Pulmonary artery endothelial cell (primary cell): ENCODE data around the gene CYTH1. TPM values are rescaled to one million over a fixed set of nuclear protein-coding genes. Genes with fewer than 3 reads are reported as not detected.

Experiments
- DNase-seq: peaks from one replicate; pipeline ENCODE4 v3.0.0-alpha.2; 2011; ENCODE audit warnings: low read depth, low spot score
- total RNA-seq: library from RNA; depleted of rRNA; stranded (reverse); fragments of >200 nt; gene quantifications from 2 replicates; pipeline ENCODE4 v1.2.3, GENCODE V29; 2014

The CYTH1 gene, protein sequence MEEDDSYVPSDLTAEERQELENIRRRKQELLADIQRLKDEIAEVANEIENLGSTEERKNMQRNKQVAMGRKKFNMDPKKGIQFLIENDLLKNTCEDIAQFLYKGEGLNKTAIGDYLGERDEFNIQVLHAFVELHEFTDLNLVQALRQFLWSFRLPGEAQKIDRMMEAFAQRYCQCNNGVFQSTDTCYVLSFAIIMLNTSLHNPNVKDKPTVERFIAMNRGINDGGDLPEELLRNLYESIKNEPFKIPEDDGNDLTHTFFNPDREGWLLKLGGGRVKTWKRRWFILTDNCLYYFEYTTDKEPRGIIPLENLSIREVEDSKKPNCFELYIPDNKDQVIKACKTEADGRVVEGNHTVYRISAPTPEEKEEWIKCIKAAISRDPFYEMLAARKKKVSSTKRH
- total RNA-seq = 44.1 and 53.9 TPM in 2 replicates

DNA sequence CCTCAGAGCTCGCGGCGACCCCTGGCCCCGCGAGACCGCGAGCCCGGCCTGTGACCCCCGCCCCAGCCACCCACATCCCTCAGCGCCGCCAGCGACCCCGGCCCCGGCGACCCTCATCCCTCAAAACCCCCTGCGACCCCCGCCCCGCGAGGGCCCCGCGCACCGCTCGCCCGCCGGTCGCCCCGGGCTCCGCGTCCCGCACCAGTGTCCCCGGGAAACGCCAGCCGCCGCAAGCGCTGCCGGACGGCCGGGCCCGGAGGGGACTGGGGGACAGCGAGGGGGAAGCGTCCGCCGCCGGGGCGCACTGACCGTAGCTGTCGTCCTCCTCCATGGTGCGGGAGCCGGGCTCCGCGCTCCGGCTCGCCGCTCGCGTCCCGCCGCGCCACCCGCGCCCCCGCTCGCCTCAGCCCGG lies at the start of gene CYTH1:
Gene CYTH1, minus strand, starts transcription at position 381 of the 412 bp plus-strand sequence. Its CDS starts 50 bp downstream, at position 331.
- DNase-seq = no peak

DNA sequence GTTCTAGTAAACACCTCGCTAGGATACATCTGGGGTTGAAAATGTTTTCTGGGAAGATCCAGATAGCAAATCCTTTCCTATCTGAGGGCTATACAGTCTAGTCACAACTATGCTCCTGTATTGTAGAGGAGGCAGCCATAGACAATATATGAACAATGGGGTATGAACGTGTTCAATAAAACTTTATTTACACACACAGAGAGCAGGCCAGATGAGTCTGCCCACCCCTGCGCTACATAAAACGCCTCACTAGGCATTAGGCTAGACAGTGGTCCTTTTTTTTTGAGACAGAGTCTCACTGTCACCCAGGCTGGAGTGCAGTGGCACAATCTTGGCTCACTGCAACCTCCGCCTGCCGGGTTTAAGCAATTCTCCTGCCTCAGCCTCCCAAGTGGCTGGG lies 47.4 kb upstream of the CYTH1 start:
- DNase-seq = no peak

DNA sequence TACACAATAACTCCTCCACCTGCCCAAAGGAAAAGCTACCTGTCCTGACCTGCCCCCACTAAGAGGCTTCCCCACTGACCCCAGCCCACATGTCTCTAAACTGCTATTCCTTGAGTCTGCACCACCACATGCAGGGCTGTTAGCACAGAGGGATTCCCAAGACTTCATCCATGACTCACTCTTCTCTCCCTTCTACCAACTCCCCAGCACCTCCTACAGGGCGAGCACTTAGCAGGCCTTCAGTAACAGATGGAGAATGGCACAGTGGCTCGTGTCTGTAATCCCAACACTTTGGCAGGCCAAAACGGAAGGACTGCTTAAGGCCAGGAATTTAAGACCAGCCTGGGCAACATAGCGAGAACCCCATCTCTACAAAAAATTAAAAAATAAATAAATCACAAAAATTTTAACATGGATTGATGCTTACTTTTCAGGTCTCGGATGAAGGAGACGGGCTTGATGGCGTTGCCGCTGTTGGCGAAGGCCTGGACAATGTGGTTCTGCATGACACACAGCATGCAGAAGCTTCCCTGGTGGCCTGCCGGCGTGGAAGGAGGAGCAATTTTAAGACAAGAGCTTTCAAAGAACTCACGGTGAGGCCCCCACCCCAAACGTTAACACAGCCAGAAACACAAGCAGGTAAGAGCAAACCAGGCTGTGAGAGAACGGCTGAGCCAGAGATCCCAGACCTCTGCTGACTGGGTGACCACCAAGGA lies 46.6 kb upstream of the CYTH1 start:
- no peak for DNase-seq

DNA sequence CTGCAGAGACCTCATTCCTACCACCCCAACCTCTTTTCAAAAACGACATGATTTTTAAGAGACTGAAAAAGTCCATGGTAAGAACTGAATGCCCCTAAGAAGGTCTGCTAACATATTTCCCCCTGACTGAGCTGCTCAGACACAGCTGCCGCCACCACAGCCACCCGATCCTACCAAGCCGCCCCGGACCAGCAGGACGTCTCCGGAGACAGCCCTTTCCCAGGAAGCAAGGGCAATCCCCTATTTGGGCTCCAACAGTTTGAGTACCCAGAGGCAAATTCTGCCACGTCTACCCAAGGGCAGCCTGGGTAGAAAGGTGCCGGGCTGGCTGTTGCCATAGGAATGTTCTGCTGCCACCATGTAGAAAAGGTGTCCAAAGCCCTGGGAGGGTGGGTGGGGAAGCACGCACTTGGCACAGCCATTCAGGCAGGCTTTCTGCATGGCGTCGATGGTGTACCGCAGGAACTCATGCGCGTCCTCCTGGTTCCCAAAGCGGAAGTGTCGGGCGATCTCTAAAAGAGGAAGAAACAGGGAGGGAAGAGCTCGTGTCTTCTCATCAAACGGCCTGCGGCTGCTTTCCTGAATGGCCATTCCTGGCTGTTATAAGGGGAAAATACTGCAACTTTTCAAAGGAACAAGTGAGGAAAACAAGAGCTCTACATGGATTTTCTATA lies 44.9 kb upstream of the CYTH1 start:
- DNase-seq = no peak

DNA sequence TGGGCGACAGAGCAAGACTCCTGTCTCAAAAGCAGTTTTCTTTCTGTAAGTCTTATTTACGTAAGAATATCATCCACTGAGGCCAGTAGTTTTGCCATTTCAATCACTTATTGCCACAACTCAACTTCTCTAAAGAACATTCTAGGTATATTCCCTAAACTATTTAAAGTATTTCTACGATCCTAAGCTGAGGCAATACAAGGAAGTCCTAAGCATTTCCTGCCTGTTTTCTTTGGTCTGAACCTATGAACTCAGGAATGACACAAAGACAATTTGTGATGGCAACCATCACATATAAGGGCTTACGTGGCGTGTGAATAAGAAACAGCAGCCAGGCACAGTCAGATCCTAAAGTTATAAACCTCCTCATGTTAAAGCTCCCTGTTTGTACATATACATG lies 44.3 kb upstream of the CYTH1 start:
- no peak for DNase-seq

DNA sequence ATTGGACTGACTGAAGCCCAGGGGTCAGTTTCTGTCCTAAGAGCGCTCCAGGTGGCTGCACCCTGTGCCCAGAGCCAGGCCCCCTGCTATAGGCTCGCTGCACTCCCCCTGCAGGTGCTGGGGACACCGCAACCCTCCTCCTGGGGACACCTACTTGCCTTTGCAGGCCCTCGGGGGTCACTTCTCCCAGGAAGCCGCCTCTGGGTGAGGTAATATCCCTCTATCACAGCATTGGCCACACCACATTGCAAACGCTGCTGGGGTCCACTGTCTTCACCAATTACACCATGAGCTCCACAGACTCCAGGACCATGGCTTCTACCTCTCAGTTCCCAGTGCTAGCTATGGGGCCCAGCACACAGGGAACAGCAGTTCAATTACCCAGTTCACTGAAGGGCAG lies 43.6 kb upstream of the CYTH1 start:
- no peak for DNase-seq

DNA sequence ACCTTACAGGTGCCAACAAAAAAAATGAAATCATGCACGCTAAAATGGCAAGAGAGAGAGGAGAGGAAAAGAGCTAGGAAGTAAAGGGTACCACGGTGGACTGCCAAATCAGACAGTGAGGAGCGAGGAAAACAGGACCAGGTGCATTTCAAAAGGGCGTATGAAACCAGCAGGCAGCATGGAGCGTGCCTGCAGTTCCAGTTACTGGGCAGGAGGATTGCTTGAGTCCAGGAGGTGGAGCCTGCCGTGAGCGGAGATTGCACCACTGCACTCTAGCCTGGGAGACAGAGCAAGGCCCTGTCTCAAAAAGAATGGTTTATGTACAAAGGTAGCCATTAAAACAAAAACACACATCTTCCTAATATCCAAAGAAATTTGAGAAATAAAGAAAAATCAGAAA lies 42.2 kb upstream of the CYTH1 start:
- DNase-seq = no peak

DNA sequence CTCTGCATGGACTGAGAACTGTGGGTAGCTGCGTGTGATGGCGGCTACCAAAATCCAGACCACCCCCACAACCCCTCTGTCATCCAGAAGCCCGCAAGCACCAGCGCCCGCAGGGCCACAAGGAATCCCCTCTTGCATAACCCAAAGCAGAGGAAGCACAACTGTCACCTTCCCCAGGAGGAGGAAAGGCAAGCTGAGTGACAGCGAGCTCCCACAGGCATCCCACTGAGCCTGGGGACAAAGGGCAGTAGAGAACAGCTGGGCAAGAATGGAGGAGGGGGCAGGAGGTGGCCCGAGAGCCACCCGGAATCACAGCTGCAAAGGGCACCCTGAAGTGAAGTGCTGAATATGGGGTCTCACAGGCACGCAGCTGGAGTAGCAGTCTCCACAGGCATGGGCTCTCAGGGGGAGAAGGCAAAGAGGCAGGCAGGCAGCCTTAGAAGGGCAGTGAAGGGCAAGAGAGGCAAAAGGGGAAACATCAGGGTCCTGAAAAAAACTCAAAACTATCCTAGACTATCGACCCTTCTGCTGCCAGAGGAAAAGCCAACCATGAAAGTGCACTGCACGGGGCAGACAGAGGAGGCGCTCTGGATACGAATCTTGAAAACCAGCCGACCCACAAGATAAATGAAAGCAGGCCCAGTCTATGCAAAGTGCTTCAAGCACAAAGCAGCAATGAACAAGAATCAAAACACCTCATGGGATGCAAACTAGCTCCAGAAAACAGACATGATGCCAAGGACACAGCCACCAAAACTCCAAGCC lies 41.4 kb upstream of the CYTH1 start:
- DNase-seq = no peak

DNA sequence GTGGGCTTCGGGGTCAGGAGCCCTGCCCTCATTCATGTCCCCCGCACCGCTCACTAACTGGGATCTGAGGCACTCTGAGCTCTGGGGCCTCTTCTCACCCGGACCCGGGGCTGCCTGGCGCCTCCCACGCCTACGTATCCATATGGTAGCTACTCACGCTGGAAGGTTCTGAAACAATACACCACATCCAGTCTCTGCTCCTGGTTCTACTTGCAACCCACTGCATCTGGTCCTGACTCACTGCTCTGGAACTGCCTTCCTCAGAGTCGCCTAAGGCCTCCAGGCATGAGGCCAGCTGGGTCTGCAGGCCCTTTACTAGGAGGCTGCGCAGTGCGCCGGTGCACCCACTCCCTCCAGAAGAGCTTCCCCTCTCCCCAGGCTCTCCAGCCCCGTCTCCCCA lies 40.5 kb upstream of the CYTH1 start:
- DNase-seq = no peak

DNA sequence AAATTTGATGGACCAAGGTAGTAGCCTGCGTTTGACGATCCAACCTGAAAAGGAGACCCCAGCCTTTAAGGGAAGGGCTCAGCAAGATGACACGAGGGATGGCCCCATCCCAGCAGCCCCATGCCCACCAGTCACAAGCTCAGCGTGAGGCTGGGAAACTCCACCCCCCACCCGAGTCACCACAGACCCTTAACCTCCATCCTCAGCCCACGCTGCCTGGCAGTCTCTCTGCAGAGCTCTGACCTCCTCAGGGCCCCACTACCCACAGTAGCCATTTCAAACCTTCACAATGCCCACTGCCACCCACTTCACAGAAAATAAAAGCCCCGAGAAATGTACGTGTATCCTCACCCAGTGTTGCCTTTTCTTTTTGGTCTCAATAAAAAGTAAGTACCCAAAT lies 39.9 kb upstream of the CYTH1 start:
- DNase-seq = no peak

DNA sequence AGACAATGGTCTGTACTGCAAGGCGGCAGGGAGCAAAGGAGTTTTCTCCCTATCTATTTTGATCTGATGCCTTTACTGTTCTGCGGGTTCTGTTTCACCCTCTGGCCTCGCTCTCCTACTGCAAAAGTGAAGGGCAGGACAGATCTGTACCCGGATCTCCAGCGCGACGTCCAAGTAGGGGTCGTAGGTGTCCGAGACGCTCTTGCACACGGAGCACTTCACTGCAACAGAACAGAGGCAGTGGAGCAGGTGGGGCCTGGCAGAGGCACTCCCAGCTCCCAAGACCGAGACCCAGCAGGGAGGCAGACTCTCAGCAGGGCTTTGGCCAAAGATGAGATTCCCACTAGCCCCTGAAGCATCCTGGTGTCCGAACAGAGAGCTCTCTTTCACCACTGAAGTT lies 38.8 kb upstream of the CYTH1 start:
- DNase-seq = no peak

DNA sequence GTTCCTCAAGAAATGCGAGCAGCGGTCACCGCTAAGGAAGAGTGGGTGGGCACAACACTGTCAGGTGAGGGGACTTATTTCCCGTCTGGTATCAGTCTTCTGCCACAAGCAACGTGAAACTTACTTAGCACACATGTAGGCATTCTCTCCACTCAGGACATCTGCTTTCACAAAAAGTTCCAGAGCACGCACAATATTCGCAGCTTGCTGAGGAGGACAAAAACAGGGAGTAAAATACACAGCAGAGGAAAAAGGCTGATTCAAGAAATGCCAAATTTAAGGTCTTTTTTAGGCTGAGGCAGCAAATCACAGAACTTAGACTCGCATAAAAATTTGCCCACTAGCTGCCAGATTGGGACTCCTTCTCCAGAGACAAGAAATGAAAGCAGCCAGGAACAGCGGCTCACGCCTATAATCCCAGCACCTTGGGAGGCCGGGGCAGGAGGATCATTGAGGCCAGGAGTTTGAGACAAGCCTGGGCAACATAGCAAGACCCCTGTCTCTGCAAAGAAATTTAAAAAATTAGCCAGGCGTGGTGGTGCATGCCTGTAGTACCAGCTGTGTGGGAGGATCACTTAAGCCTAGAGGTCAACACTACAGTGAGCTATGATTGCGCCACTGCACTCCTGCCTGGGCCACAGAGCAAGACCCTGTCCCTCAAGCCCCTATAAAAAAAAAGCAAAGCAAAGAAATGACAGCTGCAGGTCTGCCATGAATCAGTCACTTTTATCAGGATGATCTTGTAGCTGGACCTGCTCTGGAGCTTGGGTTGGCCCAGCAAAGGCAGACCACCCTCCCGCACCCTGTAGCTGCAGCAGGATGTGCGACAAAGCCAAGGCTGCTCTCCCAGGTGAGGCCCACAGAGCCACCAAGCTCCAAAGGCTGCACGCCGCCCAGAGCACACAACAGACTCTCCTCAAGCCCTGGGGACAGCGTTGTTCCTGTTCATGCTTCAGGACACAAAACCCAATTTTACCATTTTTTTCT lies 38.0 kb upstream of the CYTH1 start:
- no peak for DNase-seq

DNA sequence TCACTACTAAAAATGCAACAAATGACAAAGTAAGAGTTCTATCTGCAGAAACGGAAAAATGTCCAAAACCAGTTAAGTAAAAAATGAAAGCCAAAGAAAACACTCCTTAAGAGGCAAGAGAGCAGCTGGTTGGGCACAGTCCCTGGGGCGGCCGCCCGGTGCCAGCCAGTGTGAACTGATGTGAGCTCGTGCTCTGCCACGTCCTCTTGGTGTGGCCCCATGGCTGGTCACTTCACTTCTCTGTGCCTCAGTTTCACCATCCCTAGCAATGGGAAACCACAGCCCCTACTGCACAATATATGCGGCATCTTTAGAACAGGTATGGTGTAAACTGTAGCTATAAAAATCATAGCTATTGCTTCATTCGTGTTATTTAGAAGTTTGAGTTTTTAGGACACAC lies 37.3 kb upstream of the CYTH1 start:
- no peak for DNase-seq

DNA sequence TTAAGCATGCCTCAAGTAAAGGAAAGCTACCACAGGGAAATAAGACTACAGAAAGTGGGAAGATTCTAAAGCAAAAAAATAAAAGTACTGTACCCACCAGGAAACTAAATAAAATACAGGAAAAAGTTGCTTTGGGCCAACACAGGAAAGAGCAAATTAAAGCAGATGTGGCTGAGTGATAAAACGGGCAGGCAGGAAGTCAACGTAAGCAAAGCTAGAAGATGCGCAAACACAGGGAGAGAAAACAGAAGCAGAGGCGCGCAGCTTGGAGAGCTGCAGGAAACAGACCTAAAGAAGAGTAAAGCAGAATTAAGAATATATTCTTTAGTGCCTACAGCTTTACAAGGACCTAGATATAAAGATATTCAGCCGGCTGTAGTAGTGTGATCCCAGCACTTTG lies 36.9 kb upstream of the CYTH1 start:
- DNase-seq = peak; percentile 84

DNA sequence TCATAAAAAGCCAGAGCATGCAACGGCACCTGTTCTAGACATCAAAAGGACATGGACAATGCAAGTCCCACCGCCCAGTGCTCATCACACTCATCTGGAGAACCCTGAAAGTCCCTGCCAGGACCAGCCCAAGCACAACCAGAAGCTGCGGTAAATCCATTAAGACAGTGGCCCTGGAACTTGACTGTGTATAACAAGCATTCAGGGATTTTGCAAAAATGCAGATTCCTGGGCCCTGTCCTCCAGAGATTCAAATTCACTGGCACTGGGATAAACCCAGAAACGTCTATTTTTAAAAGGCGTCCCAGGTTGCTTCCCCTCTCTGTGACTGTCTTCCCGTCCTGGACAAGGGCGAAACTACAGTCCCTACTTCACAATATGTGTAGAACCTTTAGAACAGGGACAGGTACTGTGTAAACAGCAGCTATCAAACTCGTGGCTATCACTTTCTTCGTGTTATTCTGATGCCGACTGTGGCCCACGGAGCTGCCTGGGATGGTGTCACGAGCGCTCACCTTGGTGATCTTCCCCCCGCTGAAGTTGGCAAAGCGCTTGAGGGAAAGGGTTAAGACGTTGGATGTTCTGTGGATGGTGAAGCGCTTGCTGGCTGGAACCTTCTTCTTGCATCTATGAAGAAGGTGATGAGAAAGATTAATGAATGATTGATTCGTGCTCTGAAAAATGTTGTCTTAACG lies 36.2 kb upstream of the CYTH1 start:
- DNase-seq = no peak

DNA sequence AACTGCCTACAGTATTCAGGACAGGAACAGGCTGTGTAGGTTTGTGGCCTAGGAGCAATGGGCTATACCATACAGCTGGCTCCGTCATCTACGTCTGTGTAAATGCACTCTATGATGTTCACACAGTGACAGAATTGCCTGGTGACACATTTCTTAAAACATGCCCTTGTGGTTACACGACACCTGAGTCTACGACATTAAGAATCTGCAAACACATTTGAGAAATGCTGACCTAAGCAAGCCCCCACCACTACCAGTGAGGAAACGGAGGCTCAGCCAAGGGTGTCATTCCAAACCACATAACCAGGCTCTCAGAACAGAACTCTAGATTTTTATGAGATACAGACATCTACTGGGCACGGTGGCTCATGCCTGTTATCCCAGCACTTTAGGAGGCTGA lies 35.0 kb upstream of the CYTH1 start:
- DNase-seq = no peak

DNA sequence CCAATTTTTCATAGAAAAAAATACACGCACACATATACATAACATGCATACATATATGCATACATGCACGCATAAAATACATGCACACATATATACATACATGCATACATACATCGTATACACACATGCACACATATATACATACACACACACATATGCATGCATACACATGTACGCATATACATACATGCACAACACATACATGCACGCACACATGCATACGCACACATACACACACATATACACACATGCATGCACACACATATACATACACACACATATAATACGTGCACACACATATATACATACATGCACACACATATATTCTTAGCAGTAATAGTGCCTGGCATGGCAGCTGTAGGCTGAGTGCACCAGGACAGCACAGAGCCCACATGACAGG lies 33.6 kb upstream of the CYTH1 start:
- no peak for DNase-seq

DNA sequence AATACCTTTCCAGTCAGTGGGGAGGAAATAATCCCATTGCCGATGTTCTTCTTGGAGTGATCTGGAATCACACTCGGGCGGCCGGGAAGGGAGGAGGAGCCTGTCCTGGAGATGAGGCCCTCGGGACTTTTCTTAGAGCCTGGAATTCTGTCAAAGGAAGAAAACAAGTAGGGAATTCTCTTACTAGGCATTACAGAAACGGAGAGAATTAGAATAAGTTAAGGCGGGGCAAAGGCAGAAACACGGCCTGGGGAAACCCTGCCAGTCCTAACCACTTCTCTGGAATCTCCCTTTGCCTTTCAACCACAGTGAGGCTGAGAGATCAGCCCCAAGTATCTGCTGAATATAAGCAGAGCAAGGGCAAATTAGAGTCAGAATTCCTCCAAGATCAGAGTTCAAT lies 30.8 kb upstream of the CYTH1 start:
- no peak for DNase-seq

DNA sequence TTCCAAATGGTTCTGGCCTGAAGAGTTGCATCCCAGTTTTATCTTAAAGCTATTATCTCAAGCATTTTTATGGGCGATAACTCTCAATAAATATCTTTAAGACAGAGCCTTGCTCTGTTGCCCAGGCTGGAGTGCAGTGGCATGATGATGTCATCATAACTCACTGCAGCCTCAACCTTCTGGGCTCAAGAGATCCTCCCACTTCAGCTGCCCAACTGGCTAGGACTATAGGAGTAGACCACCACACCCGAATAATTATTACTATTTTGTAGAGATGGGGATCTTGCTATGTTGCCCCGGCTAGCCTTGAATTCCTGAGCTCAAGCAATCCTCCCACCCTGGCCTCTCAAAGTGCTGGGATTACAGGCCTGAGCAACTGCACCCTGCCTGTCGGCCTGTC lies 26.1 kb upstream of the CYTH1 start:
- DNase-seq = no peak

DNA sequence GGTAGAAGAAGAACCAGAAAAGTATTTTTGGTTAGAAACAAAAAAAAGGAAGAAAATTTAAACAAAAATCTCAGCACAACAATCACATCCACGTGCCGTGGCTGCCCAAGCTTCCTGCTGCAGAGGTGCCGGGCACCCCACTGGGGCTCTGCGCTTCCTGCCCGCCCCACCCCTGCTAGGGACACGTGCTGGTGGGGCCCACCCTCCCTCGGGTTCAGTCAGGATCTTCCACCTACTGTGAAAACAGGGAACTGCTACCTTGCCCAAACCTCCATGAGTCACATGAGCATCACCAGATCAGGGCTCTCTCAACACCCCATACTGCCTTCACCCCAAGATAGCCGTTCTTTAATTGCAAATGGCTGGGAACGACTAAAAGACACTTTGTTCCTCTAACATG lies 24.4 kb upstream of the CYTH1 start:
- no peak for DNase-seq
